Mononuclear cell (primary cell): ENCODE data around the gene ENOX1. TPM values are rescaled to one million over a fixed set of nuclear protein-coding genes. Genes with fewer than 3 reads are reported as not detected.

Experiments
- H3K27me3 ChIP-seq: 2 replicates; pipeline ENCODE4 v1.6.0; 2011; ENCODE audit warnings: low read length, control low read depth; ENCODE audit not compliant: insufficient read depth
- H3K4me1 ChIP-seq: 2 replicates; pipeline ENCODE4 v1.5.1; 2011; ENCODE audit warnings: mild to moderate bottlenecking, low read length, control low read depth; ENCODE audit not compliant: insufficient read depth
- H3K4me3 ChIP-seq: 2 replicates; pipeline ENCODE4 v1.5.1; 2011; ENCODE audit warnings: mild to moderate bottlenecking, low read length, moderate library complexity
- H3K9me3 ChIP-seq: 2 replicates; pipeline ENCODE4 v1.5.1; 2011; ENCODE audit warnings: low read depth, mild to moderate bottlenecking, control low read depth, low read length
- total RNA-seq: library from RNA; depleted of rRNA; stranded (reverse); fragments of >200 nt; gene quantifications from one replicate; pipeline ENCODE4 v1.2.3, GENCODE V29; 2012

Gene ENOX1
- total RNA-seq, 1 donor = under 0.01 TPM

DNA sequence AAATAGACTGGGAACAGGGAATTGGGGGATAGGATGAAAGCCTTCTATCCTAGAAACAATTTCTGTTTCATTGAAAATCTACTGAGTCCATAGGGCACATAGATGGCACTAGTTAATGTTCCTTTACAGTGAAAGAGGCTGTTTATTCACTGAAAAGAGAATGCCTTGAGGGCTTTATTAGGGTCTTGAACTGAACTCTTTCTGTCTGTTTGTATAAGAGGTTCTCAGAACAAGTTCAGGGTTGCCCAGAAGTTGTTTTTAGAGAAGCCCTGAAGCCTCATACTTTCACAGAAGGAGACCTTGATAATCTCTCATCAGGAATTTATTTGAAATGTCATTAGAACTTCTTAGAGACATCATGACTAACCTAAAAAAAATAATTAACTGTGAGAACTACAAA lies 43.9 kb downstream of the ENOX1 start:
- H3K4me3 ChIP-seq = no peak overlapping the region
- H3K27me3 ChIP-seq = no peaks in the 10 kb centered on the region
- H3K4me1 ChIP-seq = no peaks in the 10 kb centered on the region
- H3K9me3 ChIP-seq = no peaks in the 10 kb centered on the region

DNA sequence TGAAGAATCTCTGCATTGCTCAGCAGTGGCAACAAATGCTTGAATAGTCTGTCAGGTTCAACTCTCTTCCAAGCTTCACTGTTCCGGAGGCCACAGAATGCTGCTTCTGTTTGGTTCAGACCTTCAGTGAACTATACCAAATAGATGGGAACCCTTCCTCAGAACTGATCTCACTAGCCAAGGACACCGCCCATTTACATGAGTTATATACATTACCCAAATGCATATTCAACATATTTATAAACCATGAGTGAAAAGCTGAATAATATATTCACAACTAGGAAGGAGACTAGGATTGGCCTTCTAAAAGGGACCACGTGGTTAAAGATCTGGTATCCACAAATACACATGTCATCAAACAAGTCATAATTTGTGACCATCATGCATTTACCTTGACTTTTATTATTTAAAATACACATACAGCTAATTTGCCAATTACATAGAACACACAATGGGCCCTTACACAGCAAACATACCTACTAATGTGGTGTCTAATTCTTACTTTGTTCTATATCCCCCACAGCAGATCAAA lies 49.3 kb downstream of the ENOX1 start:
- Histone ChIP-seq H3K4me3 (no peak overlapping the region), H3K9me3 (no peaks in the 10 kb centered on the region), H3K4me1 (no peaks in the 10 kb centered on the region)

DNA sequence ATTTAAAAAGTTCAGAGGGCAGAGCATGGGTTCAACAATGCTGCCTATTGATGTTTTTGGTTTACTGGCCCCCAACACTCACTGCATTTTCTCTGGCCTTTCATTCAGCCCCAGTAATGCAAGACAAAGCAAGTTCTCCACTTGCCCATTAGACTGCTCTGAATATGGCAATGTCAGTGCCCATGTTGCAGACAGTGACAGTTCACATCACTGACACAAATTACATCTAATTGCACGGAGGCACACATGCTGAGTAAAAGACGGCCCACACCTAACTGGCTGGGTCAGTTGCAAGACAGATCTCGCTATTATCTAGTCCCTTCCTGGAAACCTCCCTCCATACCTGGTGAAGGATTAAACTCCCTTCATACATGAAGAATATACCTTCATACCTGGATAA lies 54.0 kb downstream of the ENOX1 start:
- H3K9me3 ChIP-seq = no peaks in the 10 kb centered on the region
- H3K27me3 ChIP-seq = no peaks in the 10 kb centered on the region
- no peak overlapping the region for H3K4me3 ChIP-seq
- no peaks in the 10 kb centered on the region for H3K4me1 ChIP-seq

More for the DNA sequence above, 49.3 kb downstream of the ENOX1 start:
- no peaks in the 10 kb centered on the region for H3K27me3 ChIP-seq

DNA sequence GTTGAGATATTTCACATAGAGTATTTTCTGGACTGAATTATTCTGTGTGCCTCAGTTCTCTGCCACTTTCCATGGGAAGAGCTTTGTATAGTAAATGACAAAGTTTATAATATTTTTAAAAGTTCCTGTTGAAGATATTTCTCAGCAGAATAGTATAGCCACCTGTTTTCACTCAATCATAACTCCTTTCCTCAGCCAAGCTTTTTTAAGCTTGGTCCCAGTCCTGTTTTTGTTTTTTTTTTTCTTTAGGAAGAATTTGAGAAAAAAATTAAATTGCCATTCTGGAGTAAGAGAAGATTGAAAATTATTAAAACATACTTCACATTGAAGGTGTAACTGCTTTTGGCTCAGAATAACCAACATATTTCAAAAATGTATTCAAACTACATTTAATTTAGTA lies 55.5 kb downstream of the ENOX1 start:
- no peaks in the 10 kb centered on the region for H3K4me1 ChIP-seq
- H3K4me3 ChIP-seq = no peak overlapping the region
- no peaks in the 10 kb centered on the region for H3K9me3 ChIP-seq
- no peaks in the 10 kb centered on the region for H3K27me3 ChIP-seq

DNA sequence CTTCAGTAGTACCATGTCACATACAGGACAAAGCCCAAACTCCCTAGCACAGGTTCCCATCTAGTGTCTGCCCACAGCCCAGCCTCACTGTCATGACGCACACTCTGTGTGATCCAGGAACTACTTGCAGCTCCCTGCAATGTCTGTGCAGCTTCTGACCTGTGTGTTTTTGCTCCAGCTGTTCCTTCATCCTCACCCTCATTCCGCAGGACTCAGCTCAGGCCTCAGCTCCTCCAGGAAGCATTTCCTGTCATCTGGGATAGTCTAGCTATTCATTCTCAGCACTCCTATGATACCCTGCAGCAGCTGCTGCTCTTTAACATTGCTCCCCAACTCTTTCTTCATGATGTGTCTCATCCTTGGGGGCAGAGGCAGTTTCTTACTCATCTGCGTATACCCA lies 56.1 kb downstream of the ENOX1 start:
- Histone ChIP-seq H3K9me3 (no peaks in the 10 kb centered on the region), H3K4me3 (no peak overlapping the region), H3K4me1 (no peaks in the 10 kb centered on the region), H3K27me3 (no peaks in the 10 kb centered on the region)

DNA sequence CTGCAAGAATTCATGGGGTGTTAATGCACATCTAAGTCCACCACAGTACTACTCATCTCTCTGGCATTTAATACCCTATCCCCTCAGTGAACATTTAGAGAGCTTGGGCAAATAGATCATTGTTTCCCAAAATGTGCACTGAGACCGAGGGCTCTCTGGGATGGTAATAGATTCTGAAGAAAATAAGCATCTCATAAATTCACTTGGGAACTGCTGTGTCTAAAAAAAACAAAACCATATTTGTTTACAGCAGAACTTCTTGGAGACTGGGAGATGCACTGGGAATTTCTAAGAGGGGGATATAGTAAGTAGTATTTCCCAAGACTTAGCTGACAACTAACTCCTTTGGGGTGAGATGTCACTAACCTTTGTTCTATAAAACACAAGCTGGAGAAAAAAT lies 58.4 kb downstream of the ENOX1 start:
- Histone ChIP-seq H3K4me1 (no peaks in the 10 kb centered on the region), H3K9me3 (no peaks in the 10 kb centered on the region), H3K4me3 (no peak overlapping the region), H3K27me3 (no peaks in the 10 kb centered on the region)

DNA sequence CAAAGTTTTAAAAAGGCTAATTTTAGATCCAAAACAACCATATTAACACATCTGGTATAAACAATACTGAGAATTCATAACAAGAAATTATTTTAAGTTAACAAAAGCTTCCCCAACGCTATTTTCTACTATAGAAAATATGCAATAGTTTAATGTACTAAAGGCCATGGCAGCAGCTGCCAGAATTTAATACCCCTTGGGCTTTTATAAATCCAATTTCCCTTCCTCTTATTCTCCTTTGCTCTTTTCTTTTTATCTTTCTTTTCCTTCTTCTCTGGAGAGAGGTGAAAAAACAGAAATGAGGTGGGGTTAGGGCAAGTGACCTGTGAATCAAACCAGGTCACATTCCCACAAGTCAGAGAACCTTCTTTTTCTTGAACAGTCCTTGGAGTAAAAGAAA lies 58.9 kb downstream of the ENOX1 start:
- no peaks in the 10 kb centered on the region for H3K9me3 ChIP-seq
- H3K4me3 ChIP-seq = no peak overlapping the region
- H3K27me3 ChIP-seq = no peaks in the 10 kb centered on the region
- no peaks in the 10 kb centered on the region for H3K4me1 ChIP-seq

DNA sequence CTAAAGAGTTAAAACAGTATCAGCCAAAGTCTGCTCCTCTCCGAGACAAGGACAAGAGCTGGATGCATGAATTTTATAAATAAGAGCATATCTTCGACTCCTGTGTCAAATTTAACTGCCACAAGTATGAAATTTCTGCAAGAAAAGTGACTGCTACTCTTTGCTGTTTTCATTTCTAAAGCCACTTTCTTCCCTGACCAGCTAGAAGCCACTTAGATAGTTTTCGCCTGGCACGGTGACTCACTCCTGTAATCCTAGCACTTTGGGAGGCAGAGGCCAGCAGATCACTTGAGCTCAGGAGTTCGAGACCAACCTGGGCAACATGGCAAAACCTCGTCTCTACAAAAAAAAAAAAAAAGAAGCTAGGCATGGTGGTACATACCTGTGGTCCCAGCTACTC lies 61.3 kb downstream of the ENOX1 start:
- Histone ChIP-seq H3K4me3 (no peak overlapping the region), H3K27me3 (no peaks in the 10 kb centered on the region), H3K9me3 (no peaks in the 10 kb centered on the region), H3K4me1 (no peaks in the 10 kb centered on the region)

DNA sequence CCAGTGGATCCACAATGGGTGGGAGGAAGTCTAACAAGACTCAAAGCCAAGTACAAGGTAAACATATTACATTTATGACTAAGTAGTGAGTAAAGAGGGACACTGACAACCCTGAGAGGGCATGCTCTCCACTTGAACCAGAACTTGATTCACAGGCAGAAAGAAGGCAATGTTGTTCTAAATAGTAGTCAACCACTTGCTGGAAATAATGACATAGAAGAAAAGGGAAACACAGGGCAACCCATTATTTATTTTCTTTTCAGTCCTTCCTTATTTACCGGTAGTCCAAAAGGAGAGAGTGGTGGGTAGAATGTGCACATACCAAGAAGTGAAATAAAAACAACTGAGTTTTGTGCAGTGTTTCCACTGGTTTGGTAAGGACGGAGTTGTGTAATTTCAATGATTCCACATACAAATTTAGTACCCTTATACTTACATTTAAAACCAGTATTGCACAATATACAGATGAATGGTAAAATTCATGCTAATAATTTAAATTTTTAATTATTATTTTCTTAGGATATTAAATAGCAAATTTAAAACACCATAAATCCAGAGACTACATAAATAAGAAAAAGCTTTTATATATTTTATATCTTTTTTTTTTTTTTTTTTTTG lies 65.9 kb downstream of the ENOX1 start:
- no peaks in the 10 kb centered on the region for H3K27me3 ChIP-seq
- no peaks in the 10 kb centered on the region for H3K9me3 ChIP-seq
- no peak overlapping the region for H3K4me3 ChIP-seq
- no peaks in the 10 kb centered on the region for H3K4me1 ChIP-seq

DNA sequence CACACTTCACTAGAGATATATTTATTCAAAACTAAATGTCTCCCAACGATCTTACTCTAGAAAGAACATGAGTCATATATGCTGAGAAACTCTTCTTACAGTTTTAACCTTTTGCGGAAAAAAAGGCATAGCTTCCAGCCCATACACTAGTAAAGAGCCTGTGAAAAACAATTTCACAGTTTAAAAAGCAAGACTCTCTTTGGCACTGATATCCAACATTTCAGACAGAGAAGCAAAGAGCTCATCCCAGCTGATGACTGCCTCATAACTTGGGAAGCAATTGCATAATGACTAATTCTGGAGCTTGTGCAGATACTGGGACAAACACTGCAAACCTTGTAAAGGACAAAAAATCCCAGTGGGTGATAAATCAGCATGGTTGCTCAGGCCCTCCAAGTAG lies 88.0 kb downstream of the ENOX1 start:
- H3K9me3 ChIP-seq = no peaks in the 10 kb centered on the region
- no peak overlapping the region for H3K4me3 ChIP-seq
- H3K4me1 ChIP-seq = no peaks in the 10 kb centered on the region
- peaks cover 4% of the 10 kb centered on the region for H3K27me3 ChIP-seq

DNA sequence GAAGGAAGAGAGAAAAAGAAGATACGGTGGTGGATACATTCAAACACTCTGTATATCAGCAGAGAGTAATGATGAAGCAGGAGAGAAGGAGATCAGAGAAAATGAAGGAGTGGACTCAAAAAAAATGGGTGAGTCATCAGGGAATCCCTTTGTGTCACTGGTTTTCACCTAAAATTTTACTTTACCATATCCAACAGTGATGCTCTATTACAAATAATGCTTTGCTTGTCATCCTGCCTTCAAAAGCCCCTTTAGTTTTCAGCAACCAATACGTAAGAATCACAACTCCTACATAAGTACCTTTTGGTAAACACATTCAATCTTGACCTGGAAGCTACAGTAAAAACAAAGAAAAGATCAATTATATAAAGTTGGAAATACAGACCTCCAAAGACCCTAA lies 88.8 kb downstream of the ENOX1 start:
- peaks cover 2% of the 10 kb centered on the region for H3K27me3 ChIP-seq
- no peaks in the 10 kb centered on the region for H3K4me1 ChIP-seq

DNA sequence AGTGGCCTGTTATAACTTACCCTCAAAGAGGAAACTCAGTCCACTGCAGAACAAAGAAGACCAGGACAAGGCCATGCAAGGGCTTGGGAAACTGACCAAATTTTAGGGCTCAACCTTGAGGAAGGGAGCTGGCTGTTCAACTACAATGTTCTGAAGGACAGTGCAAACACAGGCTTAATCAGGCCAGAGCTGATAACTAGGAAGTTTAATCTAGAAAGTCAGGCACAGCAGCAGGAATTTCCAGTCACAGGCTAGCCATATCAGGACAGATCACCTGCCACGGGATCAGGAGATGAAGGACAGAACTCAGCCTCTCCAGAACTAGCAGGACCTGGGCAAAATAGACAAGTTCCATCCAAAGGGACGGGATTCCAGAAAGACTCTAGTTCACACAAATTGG lies 89.4 kb downstream of the ENOX1 start:
- Histone ChIP-seq H3K4me3 (no peak overlapping the region), H3K27me3 (no peaks in the 10 kb centered on the region), H3K9me3 (no peaks in the 10 kb centered on the region), H3K4me1 (no peaks in the 10 kb centered on the region)

More for the DNA sequence above, 88.8 kb downstream of the ENOX1 start:
- Histone ChIP-seq H3K9me3 (no peaks in the 10 kb centered on the region), H3K4me3 (no peak overlapping the region)

DNA sequence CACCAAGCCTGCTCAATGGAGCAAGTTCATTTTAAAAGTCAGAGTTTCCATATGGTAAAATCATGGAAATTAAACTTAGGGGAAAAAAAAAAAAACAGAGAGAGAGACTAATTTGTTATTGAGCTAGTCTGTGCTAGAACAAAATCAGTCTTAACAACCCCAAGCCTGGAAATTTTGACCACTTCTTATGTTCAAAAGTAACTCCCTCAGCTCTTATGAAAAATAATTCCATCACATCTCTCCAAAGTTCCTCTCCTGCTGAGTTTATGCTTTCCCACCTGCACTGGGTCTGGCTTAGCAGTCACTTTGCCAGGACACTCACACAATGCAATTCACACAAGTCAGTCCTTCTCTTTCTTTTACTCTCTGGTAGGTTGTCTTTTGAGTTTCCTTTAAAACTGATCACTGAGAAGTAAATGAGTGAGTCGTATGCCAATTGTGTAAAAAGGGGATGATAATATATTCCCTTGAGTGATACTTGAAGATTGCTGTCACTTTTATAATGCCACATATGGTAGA lies 92.6 kb downstream of the ENOX1 start:
- Histone ChIP-seq H3K9me3 (no peaks in the 10 kb centered on the region), H3K4me1 (no peaks in the 10 kb centered on the region), H3K27me3 (no peaks in the 10 kb centered on the region), H3K4me3 (no peak overlapping the region)

DNA sequence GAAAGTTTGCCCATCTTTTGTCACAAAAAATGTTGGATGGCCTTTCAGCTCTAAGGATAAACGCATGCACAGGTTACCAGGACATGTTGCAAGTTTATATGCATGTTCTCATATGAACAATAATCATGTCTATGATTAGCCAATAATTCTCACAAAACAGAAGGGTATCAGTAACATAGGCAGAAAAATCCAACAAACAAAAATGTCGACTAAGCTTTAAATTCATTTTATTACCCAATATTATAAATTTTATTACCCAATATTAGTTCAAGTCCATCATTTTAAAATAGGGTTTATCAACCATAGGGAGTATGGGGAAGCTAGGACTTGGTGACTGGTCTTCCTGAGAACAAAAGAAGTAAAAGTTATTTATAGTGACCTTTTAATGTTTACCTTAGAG lies 93.1 kb downstream of the ENOX1 start:
- H3K27me3 ChIP-seq = no peaks in the 10 kb centered on the region
- no peak overlapping the region for H3K4me3 ChIP-seq
- no peaks in the 10 kb centered on the region for H3K9me3 ChIP-seq
- H3K4me1 ChIP-seq = no peaks in the 10 kb centered on the region

DNA sequence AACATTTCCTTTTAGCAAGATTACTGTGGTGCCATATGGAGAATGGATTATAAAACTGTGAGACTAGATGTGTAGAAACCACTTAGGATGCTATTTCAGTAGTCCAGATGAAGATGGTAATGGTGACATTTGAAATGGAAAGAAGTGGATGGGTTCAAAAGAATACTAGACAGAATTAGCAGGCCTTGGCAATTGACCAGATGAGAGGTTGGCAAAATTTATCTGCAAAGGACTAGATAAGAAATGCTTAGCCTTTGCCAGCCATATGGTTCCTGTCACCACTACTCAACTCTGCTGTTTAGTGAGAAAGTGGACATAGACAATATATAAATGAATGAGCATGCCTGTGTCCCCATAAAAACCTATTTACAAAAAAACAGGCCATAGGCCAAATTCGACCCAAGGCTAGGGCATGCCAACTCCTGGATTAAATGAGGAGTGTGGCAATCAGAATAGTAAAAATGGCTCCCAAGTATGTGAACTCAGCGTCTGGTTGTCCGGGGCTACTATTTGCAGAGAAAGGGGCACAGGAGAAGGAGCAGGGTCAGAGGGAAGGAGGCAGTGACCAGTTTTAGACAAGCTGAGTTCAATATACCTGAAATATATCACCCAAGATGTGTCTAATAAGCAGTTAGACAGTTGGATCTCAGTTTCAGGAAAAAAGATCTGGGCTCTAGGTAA lies 98.4 kb downstream of the ENOX1 start:
- no peak overlapping the region for H3K4me3 ChIP-seq
- H3K9me3 ChIP-seq = no peaks in the 10 kb centered on the region
- no peaks in the 10 kb centered on the region for H3K27me3 ChIP-seq
- H3K4me1 ChIP-seq = no peaks in the 10 kb centered on the region

DNA sequence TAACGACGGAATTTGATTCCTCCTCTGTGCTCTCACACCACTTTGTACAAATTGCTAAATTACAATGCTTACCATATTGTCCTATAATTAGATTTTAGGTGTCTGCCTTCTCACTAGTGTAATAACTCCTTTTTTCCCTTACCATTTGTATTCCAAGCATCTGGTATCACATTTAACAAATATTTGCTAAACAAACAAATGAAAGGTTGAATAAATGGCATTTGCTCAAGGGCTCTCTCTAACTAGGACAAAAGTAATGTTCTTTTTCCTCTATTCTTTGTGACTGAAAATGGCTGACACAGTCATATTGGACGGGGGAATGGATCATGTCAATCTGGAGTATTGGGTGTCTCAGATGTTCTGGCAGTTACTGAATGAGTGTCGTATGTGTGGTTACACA lies 99.7 kb downstream of the ENOX1 start:
- Histone ChIP-seq H3K4me1 (no peaks in the 10 kb centered on the region), H3K27me3 (no peaks in the 10 kb centered on the region), H3K9me3 (no peaks in the 10 kb centered on the region), H3K4me3 (no peak overlapping the region)
